HG03432 (cell line): ENCODE measurements around the gene TUSC2.
A peak's percentile ranks its signal among the peaks of the same experiment; 100 is the strongest.

Experiments
- ATAC-seq: cut with Tn5 transposase; IDR thresholded peaks from one replicate; pipeline ENCODE4 v1.9.1; 2021; ENCODE audit warnings: mild to moderate bottlenecking, moderate library complexity; ENCODE audit not compliant: unreplicated experiment

The TUSC2 gene

GRCh38 chr3:50354850-50355249 is 26.8 kb upstream of the TUSC2 start:
- no peak for ATAC-seq

DNA sequence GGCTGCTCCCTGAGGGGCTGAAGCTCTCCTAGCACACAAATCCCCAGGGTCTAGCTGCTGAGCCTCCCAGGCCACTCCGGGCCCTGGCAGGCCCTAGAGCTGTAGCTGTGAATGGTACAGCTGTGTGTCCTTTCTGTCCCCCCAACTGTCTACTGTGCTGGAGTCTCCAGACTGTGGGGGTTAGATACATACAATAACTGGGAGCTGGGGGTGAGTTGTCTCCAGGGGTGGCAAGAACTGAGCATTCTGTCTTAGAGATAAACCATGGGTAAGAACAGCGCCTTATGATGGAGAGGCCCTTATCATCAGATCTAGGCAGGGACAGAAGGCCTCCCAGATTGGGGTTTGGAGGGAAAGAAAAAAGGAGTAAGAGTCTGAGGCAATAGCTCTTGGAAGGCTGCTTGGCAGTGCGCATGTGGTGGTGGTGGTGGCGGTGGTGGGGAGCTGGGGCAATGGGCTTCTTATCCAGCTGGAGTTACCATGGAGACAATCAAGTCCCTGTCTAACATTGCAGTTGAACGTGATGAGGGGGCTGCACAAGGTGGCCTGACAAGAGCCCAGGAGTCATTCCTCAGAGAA is 26.3 kb upstream of the TUSC2 start:
- no peak for ATAC-seq

DNA sequence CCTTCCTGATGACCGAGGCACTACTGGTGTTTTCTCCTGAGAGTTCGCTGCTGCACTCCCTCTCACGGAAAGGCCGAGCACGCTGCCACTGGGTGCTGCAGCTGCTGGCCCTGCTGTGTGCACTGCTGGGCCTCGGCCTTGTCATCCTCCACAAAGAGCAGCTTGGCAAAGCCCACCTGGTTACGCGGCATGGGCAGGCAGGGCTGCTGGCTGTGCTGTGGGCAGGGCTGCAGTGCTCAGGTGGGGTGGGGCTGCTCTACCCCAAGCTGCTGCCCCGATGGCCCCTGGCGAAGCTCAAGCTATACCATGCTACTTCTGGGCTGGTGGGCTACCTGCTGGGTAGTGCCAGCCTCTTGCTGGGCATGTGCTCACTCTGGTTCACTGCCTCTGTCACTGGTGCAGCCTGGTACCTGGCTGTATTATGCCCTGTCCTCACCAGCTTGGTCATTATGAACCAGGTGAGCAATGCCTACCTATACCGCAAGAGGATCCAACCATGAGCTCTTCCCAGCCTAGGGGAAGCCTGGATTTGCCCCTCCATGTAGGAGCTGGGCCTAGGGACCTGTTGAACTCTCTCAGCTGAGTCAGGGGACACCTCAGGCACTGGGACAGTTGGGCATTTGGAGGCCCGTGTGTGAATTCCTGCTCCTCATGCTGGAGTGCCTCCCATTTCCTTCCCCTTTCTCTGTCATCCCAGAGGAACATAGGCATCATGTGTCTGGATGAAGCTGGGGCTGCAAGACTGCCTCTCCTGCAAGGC is 25.4 kb upstream of the TUSC2 start:
- no peak for ATAC-seq

DNA sequence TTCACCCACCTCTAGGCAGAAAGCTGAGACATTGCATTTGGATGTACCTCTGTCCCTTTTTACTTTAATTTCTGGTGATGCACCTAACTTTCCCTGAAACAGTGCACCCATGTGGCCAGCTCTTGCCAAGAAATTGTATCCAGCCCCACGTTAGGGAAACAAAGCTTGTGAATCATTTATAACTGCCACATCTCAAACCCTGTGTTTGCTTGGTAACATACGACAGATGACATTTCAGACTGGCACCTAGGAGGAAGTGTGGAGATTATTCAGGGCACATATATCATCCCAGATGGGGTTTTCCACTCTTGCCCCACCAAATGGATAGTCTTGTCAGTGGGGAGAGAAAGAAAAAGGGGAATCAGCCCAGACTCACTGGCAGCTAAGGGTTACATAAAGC is 24.8 kb upstream of the TUSC2 start:
- ATAC-seq, result no peak

DNA sequence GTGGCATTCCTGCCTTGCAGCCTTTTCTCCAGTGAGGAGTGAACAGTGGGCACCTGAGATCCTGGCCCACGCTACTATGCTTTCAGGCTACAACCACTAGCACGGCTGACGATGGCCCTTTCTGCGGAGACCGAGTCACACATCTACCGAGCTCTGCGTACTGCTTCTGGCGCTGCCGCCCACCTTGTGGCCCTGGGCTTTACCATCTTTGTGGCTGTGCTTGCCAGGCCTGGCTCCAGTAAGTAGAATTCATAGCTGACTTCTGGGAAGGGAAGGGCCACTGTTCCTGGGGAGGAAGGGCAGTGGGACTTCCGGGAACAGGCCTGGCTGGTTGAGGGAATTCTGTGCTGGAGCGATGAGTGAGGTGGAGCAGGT is 23.3 kb upstream of the TUSC2 start:
- ATAC-seq, result peak; percentile 1

GRCh38 chr3:50350527-50351322 is 22.7 kb upstream of the TUSC2 start, which contains the start of the genes CYB561D2 and NPRL2:
TSS of gene CYB561D2 (plus strand) at chr3:50350862. CDS start at chr3:50351434, 572 bp downstream.
TSS of gene NPRL2 (minus strand) at chr3:50350775. CDS start at chr3:50350652, 123 bp downstream.
- ATAC-seq, result peak; percentile 84

DNA sequence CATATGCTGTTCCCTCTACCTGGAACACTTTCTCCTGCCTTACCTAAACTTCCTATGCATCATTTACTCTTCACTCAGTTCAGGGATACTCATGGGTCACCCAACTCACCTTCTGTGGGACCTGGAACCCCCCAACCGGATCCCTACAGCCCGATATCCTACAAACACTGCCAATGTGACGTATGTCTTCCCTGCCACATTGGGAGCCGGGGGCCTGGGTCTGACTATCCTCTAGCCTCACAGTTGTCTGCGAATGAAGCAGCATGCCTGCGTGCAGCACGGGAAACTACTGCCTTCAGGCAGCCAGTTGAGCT is 22.1 kb upstream of the TUSC2 start:
- ATAC-seq, result no peak

DNA sequence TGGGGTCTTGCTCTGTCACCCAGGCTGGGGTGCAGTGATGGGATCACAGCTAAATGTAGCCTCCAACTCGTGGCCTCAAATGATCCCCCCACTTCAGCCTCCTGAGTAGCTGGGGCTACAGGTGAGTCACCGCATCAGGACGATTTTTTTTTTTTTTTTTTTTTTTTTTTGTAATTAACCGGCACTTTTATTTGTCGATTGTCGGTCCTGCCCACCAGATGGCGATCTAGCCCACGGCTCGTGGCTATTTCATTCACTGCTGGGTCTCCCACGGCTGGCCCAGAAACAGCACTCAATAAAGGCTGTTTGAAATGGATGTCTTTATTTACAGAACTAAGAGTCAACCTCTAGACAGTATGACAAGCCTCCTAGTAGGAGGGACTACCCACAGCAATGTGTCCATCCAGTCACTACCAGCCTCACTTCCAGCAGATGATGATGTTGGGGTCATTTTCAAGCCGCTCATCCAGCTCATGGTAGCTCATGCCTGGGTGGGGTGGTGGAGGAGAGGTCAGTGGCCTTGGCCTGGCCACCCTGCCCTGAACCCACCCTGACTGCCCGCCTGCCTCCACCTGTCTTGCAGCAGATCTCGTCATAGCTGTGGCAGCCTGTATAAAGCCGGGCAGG is 19.3 kb upstream of the TUSC2 start:
- no peak for ATAC-seq

- no peak for ATAC-seq
These were observed 17.7 kb upstream of the TUSC2 start, which contains the start of gene ZMYND10 for GRCh38 chr3:50345586-50346234. TSS of gene ZMYND10 (minus strand) at chr3:50345732. CDS start at chr3:50345579, 153 bp downstream.

DNA sequence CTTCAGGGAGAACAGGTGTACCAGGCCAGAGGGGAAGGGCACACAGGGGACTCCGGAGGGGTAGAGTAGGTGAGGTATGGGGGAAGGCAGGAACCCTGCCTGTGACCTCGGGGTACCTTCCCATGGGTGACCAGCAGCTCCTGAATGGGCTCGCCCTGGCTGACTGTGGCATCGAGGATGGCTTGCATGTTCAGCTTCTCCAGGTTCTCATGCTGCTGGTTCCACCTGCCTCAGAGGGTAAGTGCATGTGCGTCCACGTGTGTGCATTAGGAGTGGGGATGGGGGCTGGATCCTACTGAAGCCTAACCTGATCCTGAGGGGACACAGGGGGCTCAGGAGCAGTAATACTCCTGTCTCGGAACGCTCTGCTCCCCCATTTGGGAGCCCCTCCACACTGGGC is 17.0 kb upstream of the TUSC2 start:
- no peak for ATAC-seq

GRCh38 chr3:50342813-50343633 is 15.0 kb upstream of the TUSC2 start:
- no peak for ATAC-seq

DNA sequence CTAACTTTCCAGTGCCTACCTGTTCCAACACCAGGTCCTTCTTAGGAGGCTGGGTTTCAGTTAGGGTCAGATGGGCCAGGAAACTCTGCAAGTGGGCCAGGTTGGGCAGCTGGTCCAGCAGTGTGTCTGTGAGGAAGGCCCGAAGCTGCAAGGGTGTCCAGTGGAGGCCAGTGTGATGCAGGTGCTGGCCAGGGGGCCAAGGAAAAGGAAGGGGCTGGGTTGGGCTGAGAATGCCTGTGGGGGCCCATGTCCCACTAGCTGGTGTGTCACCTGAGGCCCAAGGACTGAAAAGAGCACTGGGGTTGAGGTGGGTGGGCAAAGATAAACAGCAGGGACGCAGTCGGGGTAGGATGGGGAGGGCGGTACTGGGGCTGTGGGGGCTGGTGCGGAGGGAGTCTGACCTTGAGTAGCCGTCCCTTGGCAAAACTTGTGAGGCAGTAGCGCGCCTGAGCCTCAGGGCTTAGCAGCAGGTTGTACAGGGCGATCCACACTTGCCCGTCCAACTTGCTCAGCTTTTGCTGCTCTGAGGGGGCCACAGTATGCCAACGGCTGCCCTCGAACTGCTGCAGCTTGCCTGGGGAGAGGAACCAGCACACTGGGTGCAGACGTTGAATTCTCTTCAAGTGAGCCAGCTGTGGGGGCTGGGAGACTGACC is 14.1 kb upstream of the TUSC2 start:
- ATAC-seq, result no peak

DNA sequence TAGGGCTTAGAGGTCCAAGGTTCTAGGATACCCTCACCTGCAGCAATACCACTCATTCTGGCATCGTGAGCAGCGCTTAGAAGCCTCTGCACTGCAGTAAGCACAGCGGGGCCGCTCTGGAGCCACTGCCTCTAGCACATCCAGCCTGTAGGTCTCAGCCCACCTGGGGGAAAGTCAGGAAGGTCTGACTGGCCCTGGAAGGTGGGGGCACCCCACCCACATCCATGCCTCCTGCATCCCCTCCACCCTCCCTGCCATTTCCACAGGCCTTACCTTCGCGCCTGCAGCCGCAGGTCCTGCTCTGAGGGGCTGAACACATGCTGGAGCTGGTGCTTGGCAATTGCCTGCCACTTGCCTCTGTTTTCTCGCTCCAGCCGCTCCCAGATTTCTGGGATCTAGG is 13.5 kb upstream of the TUSC2 start:
- no peak for ATAC-seq

- peak; percentile 20 for ATAC-seq
These were observed 12.7 kb upstream of the TUSC2 start, which contains the start of gene RASSF1 for GRCh38 chr3:50340448-50341329. TSS of gene RASSF1 (minus strand) at chr3:50340836. CDS start at chr3:50340805, 31 bp downstream.

- no peak for ATAC-seq
These were observed 12.1 kb upstream of the TUSC2 start for GRCh38 chr3:50340147-50340447.

DNA sequence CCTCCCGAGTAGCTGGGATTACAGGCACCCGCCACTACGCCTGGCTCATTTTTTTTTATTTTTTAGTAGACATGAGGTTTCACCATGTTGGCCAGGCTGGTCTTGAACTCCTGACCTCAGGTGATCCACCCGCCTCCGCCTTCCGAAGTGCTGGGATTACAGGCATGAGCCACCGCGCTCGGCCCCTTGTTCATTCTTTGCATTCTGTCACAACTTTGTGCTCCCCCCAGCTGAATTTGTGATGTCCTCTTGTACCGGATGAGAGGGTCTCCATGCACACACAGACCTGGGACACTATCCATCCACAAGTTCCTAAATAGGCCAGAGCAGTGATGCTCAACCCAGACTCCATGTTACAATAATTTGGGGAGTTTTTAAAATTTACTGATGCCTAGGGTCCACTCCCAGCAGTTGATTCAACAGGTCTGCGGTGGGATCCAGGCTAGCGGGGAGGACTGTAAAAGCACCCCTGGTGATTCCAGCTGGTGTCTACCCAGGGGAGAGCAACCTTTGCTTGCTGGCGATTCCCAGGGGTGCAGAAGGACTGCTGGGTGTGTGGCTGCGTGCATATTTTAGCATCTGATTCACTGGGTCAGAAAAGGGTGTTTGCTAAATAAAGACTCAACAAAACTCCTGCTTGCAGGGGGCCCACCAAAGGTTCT is 11.6 kb upstream of the TUSC2 start:
- no peak for ATAC-seq

GRCh38 chr3:50338965-50339364 is 10.9 kb upstream of the TUSC2 start:
- ATAC-seq, result no peak
